CD4-positive, alpha-beta T cell treated with Interleukin-15 for 1 hour (primary cell): ENCODE results near the gene LTBR.

Experiments used
- DNase-seq: peaks from one replicate; pipeline ENCODE4 v3.0.0-alpha.2; 2020

LTBR gene

GRCh38 chr12:6346942-6347341, 37.0 kb upstream of the LTBR start:
- DNase-seq, result no peak

- DNase-seq, result no peak
Measured at GRCh38 chr12:6347367-6348338, 36.3 kb upstream of the LTBR start.

- no peak for DNase-seq
Measured at GRCh38 chr12:6351622-6352021, 32.3 kb upstream of the LTBR start.

- DNase-seq, result no peak
Measured at GRCh38 chr12:6352193-6353173, 31.5 kb upstream of the LTBR start.

- DNase-seq, result no peak
Measured at GRCh38 chr12:6354495-6355393, 29.2 kb upstream of the LTBR start.

GRCh38 chr12:6355491-6356373, 28.2 kb upstream of the LTBR start:
- peak; percentile 49 for DNase-seq

- no peak for DNase-seq
Measured at GRCh38 chr12:6356374-6356820, 27.6 kb upstream of the LTBR start.

GRCh38 chr12:6358881-6359280, 25.1 kb upstream of the LTBR start:
- DNase-seq, result no peak

GRCh38 chr12:6360080-6360571, 23.8 kb upstream of the LTBR start:
- DNase-seq, result no peak

- DNase-seq, result no peak
Measured at GRCh38 chr12:6360578-6361490, 23.1 kb upstream of the LTBR start.

GRCh38 chr12:6361834-6362233, 22.1 kb upstream of the LTBR start:
- DNase-seq, result peak; percentile 61

- DNase-seq, result no peak
Measured at GRCh38 chr12:6362403-6362802, 21.6 kb upstream of the LTBR start.

GRCh38 chr12:6363010-6363329, 21.0 kb upstream of the LTBR start:
- DNase-seq, result no peak

- DNase-seq, result peak; percentile 66
Measured at GRCh38 chr12:6363330-6364043, 20.5 kb upstream of the LTBR start.

- DNase-seq, result no peak
Measured at GRCh38 chr12:6364044-6364374, 20.0 kb upstream of the LTBR start.

GRCh38 chr12:6367065-6367968, 16.6 kb upstream of the LTBR start:
- peak; percentile 49 for DNase-seq

- DNase-seq, result no peak
Measured at GRCh38 chr12:6367969-6368892, 15.7 kb upstream of the LTBR start.
